IMR-90 (cell line): ENCODE data around the gene RIC8A.

Experiments
- CTCF ChIP-seq: conservative IDR thresholded peaks from 2 replicates; pipeline ENCODE4 v1.5.1; 2012; ENCODE audit warnings: mild to moderate bottlenecking, low read depth, low read length, improper control_type of control experiment
- POLR2A ChIP-seq: IDR thresholded peaks from 2 replicates; pipeline ENCODE4 v1.6.1; 2012; ENCODE audit warnings: mild to moderate bottlenecking, low read depth, low read length
- RAD21 ChIP-seq: IDR thresholded peaks from 2 replicates; pipeline ENCODE4 v1.6.1; 2012; ENCODE audit warnings: low read length, improper control_type of control experiment

- TF ChIP-seq POLR2A, result no peak
- TF ChIP-seq CTCF, result no peak
- TF ChIP-seq RAD21, result no peak
Observed at GRCh38 chr11:255816-256215, 48.3 kb downstream of the RIC8A start.
